Adrenal gland (tissue), 5 donors: Measurements from ENCODE around the gene HLA-B.

Experiments
- POLR2A ChIP-seq, 2 donors: fragments of 450-650 bp; IDR thresholded peaks; one replicate each; pipeline ENCODE4 v1.6.1; 2017; ENCODE audit warnings: antibody characterized with exemption in 2 of 2, mild to moderate bottlenecking in 2 of 2, moderate library complexity in 1 of 2
- TF ChIP-seq, protein P1 (sequence below), 6 experiments: fragments of 450-650 bp in 4 of 6; fragments of 200-600 bp in 2 of 6; sonication (generic) in 1 of 6; IDR thresholded peaks; 1 replicate in 5 of 6; 2 replicates in 1 of 6; pipeline versions ENCODE4 v1.5.1 to v1.8.0; 2016 to 2021; ENCODE audit warnings: antibody characterized with exemption in 6 of 6, mild to moderate bottlenecking in 2 of 6, moderate library complexity in 1 of 6
- donor health status: DM: no; HTN: no; CAD: no.

GRCh38 chr6:31397901-31398525 is 41.0 kb upstream of the HLA-B start:
- TF ChIP-seq, protein P1, sequence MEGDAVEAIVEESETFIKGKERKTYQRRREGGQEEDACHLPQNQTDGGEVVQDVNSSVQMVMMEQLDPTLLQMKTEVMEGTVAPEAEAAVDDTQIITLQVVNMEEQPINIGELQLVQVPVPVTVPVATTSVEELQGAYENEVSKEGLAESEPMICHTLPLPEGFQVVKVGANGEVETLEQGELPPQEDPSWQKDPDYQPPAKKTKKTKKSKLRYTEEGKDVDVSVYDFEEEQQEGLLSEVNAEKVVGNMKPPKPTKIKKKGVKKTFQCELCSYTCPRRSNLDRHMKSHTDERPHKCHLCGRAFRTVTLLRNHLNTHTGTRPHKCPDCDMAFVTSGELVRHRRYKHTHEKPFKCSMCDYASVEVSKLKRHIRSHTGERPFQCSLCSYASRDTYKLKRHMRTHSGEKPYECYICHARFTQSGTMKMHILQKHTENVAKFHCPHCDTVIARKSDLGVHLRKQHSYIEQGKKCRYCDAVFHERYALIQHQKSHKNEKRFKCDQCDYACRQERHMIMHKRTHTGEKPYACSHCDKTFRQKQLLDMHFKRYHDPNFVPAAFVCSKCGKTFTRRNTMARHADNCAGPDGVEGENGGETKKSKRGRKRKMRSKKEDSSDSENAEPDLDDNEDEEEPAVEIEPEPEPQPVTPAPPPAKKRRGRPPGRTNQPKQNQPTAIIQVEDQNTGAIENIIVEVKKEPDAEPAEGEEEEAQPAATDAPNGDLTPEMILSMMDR (IDR thresholded peaks at IDR 0.05) = no peak
- TF ChIP-seq POLR2A (IDR thresholded peaks at IDR 0.05) = no peak
